ENCODE measurements around the gene MPDZ.

Gene MPDZ

GRCh38 chr9:13181652-13182051, 97.8 kb downstream of the MPDZ start:
- DNase-seq = no peak

DNA sequence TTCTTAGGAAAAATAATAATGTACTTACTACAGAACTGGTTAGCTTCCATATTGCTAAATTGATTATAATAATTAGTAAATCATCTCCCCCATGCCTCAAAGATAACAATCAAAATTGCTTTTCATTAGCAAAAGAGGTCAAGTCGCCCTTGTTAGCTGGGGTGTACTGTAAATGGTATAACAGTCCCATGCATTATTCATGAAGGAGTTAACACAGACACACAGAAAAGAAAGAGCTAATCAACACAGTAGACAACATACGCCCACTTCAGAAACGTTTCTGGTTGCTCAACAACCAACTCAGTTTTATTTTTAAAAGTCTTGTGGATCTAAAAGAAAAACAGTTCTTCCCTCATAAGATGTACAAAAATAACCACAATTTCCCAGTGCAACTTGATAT, 100.2 kb downstream of the MPDZ start:
- DNase-seq = no peak

GRCh38 chr9:13175732-13176131, 103.8 kb downstream of the MPDZ start:
- DNase-seq = no peak

DNA sequence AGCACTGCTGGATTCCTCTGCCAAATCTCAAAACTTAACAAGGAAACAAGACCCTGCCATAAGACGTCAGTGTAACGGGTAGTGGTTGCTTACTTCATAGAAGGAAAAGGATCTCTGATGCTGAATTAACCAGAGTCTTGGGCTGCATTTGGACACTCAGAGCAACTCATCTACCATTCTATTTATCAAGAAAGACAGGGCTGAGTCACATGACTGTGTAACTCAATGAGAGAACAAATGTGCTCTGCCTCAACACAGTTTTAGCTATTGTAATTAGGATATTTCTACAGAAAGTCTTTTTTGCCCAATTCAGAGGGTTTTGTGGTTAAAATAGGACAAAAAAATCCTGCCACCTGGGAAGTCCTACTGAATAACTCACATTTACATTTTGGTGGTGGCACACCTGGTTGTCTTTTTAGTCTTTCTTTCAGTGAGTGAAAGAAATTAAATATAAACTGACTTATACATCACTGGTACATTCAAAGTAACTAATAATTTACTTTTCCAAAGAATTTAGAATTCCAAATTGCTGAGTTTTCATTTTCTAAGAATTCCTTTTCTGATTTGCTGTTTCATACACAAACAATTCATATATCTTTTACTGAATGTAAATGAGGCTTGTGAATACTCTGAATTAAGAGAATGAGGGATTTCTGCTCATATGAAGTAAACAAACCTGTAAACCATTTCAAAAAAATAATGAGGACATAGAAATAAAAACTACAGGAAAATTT, 104.4 kb downstream of the MPDZ start:
- DNase-seq = no peak

DNA sequence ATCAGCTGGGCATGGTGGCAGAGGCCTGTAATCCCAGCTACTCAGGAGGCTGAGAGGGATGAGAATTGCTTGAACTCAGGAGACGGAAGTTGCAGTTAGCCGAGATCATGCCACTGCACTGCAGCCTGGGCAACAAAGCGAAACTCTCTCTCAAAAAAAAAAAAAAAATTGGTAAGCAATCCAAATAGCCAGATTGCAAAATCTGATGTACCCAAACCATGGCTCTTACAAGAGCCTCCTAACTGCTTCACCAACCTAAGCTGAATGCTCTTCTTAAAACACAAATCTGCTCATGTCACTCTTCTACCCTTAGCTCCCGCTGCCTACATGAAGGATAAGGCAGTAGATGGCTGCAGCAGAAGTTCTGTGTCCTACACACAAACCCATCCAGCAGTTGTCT, 105.9 kb downstream of the MPDZ start:
- no peak for DNase-seq

DNA sequence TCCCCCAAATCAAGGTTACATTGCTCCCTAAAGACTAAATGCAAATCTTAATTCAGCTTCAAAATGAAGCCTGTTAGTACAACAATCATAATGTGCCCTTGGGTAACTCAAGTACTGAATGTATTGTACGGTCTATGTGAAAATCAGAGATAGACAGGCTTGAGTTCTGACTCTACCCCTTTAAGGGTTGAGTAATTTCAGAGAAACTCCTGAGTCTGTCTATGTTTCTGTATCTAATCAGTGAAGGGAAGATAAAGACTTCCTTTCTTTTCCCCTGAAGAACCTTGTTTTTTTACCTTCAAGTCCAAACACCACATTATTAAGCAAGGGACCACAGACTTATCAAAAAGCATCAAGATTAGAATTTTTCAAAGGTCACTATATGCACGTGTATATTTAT, 108.2 kb downstream of the MPDZ start:
- DNase-seq = no peak

DNA sequence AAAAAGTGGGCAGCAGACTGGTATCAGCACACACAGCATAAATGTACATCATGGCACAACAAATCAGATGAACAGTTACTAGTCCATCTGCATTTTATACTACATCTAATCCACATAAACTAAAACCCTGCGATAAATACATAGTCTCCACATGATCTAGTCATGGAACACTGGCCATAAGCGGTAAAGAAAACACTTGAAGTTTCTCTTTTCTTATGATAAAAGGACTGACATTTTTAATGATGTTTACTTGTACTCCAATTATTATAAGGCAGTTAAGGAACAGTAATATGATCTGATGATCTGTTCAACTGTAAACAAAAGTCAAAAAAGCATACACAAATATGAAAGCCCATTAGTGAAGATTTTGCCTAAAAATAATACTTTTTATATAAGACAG, 112.5 kb downstream of the MPDZ start:
- DNase-seq = no peak

- DNase-seq = no peak
Measured at GRCh38 chr9:13165956-13166355, 113.5 kb downstream of the MPDZ start.

DNA sequence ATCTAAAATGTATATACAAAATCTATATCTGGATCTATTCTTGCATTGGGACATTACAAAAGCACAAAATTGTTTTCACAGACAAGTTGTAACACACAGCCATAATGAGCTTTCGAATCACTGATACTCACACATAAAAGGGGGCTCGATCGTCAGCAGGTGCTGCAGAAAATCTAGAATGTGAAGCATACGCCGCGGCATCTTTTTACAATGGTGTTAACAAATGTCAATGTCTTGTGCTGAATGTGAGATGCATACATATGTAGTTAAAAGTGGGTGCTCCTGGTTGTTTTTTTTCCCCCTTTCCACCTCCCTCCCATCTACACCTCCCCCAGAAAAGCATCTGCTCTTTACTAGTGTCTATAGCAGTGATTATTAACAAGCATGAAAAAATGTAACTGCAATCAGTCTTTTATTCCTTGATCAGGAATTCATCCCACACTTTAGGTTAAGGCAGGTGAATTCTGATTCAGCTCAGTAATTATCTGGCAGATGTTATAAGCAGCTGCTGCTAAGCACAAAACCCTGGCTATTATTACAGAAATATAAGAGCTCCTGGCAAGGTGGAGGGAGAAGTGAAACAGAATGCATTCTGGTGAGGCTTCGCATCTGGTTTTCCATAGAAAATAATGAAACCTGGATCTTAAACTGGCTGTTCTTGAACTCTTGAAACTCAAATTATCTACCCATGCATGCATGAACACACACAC, 114.1 kb downstream of the MPDZ start:
- DNase-seq = no peak

DNA sequence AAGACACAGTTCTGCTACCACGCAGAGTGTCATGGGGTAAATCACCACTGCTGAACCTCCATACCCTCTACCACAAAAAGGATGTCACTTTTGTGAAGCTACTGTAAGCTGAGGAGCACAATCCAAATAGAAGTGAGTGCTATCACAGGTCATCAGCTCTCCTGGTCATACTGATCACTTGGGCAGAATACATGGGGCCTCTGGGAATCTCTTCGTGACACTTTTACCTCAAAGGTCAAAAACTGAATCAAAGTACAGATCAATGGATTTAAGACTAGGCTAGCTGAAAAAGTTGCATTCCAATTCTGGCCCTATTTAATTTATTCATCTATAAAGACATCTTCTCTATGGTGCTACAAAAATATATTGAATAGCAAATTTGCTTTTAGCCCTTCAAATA, 115.5 kb downstream of the MPDZ start:
- DNase-seq = no peak

GRCh38 chr9:13163287-13163686, 116.2 kb downstream of the MPDZ start:
- no peak for DNase-seq

DNA sequence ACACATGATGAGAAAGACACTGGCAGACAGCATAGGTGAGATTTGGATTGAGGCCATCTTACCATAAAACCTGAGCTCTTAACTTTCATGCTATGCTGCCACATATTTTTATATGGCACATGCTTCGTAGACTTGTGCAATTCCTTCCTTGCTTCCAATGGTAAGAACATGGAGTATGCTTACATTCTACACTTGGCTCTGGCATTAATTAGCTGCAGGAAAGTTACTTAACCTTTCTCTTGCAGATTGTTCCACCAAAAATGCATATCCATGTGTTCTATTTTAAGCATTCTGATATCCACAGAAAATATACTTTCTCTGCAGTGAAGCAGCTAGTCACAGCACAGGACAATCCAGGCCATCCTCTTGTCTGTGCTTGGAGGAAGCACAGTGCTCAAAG, 119.4 kb downstream of the MPDZ start:
- no peak for DNase-seq

- no peak for DNase-seq
Measured at GRCh38 chr9:13158986-13159385, 120.5 kb downstream of the MPDZ start.

- DNase-seq = no peak
Measured at GRCh38 chr9:13151489-13151888, 128.0 kb downstream of the MPDZ start.

- DNase-seq = no peak
Measured at GRCh38 chr9:13149454-13149853, 130.0 kb downstream of the MPDZ start.

- DNase-seq = no peak
Measured at GRCh38 chr9:13146840-13147239, 132.7 kb downstream of the MPDZ start.

DNA sequence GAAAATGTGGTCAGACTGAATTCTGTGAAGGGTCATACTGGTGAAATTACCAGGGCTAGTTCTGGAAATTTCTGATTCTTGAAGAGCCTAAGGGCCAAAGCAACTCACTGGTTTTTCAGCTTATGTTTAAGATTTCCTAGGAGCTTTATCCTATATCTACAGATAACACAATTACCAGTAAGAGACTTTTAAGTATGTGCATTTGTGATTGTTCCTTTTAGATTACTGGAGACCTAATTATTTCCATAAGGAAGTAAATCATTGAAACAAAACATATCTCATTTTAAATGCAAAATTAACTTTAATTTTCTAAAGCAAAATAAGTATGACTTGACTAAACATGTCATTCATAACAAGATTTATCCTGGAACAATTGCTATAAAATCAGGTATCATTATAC, 134.2 kb downstream of the MPDZ start:
- DNase-seq = no peak

- no peak for DNase-seq
Measured at GRCh38 chr9:13144166-13144775, 135.2 kb downstream of the MPDZ start.

DNA sequence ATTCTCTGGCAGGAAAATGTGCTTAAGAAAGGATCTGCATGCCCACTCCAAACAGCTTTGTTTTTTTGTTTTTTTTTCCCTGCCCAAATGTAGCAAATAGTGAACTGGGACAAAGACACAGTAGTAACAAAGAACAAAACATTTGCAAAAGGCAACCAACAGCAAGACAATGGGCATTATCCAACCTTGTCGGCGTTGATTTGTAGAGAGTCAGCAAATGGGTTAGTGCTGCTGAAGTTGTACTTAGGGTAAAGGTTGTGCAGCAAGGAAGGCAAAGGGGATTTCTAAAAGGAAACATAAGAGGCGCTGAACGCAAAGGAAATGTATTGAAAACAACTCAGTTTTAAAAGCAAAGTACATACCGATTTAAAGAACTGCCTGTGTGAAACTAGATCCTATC, 136.2 kb downstream of the MPDZ start:
- no peak for DNase-seq

GRCh38 chr9:13142776-13143175, 136.7 kb downstream of the MPDZ start:
- no peak for DNase-seq

DNA sequence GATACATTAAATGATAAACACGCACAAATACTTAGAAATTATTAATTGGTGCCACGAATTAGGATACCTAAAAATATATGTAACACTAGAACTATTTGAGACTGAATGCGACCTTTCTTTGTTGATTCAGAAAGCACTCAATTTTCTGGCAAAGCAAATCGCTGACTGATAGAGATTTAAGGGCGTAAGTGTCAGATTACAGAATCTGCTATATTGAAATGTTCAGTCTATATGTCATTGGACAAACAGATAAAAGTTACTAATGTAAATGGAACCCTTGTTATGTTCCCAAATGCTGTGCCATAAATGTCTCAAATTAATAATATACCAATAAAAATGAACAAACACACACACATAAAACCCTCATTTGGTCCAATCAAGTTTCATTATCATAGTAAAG, 137.9 kb downstream of the MPDZ start:
- DNase-seq = no peak

DNA sequence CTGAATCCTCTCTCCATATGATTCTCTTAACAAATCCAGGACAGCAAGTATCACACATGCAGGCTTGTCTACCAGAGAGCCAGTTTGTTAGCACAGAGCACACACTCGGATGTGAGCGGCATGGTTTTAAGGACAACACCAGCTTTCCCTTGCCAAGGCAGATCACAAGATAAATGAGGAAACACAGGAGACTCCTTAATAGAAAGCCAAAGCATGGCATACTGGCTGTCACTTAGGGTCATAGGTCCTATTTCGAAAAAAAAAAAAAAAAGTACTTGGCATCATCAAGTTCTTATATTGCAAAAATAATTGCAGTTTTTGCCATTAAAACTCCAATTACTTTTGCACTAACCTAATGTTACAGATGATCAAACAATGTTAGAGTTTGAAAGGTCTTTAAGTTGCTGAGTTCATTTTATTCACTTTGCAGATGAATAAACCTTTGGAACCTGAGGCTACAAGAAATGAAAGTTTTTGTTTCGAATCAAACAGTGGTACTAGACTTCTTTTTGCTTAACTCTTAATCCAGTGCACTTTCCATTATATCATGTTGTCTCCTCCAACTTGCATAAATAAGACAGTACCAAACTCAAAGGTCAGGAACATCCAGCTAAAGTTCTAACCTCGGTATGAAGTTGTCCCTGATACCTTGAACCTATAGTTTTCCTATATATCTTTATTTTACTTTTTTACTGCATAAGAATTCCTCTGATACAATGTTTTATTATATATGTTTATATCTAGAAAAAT, 138.5 kb downstream of the MPDZ start:
- DNase-seq = no peak

DNA sequence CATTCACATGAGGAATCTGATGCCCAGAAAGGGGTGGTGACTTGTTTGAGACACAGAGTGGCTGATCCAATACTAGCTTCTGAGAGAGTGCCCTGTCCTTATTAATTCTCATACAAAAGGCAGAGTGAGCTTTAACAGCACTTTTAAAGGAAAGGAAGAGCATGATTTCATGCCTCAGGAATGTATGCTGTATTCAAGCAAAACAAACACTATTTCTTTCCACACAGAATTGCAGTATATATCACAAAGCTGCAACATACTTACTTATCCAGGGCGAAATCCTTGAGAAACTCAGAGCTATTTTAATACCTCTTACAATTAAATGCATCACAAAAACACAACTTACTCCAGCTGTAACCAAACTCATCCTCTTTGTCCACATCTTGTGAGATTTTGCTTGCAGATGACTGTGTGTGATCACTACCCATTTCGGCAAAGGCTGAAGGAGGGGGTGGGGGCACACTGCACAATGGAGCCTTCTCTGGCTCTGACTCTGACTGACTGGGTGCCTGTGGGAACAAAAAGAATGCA, 139.8 kb downstream of the MPDZ start:
- no peak for DNase-seq

Data from CD4-positive, alpha-beta T cell treated with Interferon alpha-2 for 1 hour (primary cell).